ENCODE results near the gene ANKS1B.
"Not testable (repeated sequence)": the region's sequence is repeated elsewhere in the genome, so short reads cannot be mapped to it uniquely, and the experiment has no call there.

ANKS1B gene

DNA sequence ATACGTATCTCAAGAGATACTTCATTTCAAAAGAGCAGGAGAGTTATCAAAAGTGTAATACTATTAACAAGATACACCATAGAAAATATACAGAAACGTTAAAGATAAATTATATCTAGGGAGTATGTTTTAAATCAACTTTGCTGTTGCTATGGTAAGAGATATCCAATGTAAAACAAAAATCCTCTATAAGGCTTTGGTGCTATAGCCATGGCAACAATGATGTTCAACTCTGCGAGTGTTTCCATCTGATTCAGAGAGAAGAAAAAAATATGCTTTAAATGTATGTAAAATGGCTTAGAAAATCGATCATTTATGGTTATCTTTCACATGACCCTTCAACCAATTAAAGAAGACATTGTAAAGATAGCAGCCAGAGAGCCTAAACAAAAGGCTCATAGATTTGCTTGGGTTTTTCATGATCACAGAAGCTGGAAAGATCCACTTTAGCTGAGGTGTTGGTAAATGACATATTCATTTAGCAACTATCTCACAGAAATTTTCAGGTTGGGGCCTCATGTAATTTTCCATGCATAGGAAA is 724.2 kb downstream of the ANKS1B start:
- Histone ChIP-seq H3K4me3 (ENCODE audit: low read length) (no peak overlapping the region), H3K9me3 (ENCODE audit: control insufficient read depth, low read length) (no peaks in the 10 kb centered on the region), H3K9ac (ENCODE audit: low read length) (no peak overlapping the region), H3K36me3 (ENCODE audit: control insufficient read depth, insufficient read depth, low read length) (no peaks in the 10 kb centered on the region), H3K4me1 (ENCODE audit: control insufficient read depth, insufficient read depth, low read length) (no peaks in the 10 kb centered on the region), H3K27me3 (ENCODE audit: control insufficient read depth, insufficient read depth, low read length) (no peaks in the 10 kb centered on the region)

DNA sequence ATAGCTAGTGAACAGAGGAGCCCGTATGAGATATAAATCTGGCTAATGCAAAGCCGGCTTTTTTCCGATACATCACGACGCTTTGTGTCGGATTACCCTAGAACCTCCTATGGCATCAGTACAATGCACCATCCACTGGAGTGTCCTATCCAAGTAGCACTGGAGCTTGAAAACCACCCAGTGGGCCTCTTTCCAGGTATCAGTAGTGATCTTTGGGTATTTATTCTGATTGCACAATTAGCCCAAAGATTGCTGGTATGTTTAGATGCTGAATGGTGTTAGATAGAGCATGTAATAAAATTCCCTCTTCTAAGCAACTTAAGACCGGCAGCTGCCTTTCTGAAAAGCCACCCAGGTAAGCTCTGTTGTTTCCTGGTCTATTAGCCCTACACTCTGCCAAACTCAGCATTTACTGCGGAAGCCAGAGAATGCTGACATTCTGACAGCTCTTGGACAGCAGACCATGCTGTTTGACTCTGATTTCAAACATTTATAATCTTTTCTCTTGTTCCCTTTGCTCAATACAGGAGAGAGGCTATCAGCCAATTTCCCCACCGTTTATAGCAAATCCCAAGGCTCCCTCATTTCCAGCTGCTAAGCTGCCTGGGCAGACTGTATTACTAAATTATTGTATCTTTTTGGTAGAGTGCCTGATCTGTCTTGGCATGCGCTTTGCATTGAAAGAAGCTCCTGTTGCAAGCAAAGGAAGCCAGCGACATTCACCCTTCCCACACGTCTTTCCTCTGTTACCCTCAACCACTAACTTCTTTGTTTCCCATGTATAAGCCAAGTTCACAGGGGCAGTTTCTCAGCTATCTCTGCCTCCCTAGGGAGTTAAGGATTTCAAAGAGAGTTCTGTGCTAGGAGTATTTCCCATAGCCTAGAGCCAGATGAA is 725.4 kb downstream of the ANKS1B start:
- H3K9ac ChIP-seq (ENCODE audit: low read length) = no peak overlapping the region
- no peaks in the 10 kb centered on the region for H3K27me3 ChIP-seq (ENCODE audit: control insufficient read depth, insufficient read depth, low read length)
- H3K4me3 ChIP-seq (ENCODE audit: low read length) = no peak overlapping the region
- no peaks in the 10 kb centered on the region for H3K36me3 ChIP-seq (ENCODE audit: control insufficient read depth, insufficient read depth, low read length)
- H3K4me1 ChIP-seq (ENCODE audit: control insufficient read depth, insufficient read depth, low read length) = no peaks in the 10 kb centered on the region
- H3K9me3 ChIP-seq (ENCODE audit: control insufficient read depth, low read length) = no peaks in the 10 kb centered on the region

DNA sequence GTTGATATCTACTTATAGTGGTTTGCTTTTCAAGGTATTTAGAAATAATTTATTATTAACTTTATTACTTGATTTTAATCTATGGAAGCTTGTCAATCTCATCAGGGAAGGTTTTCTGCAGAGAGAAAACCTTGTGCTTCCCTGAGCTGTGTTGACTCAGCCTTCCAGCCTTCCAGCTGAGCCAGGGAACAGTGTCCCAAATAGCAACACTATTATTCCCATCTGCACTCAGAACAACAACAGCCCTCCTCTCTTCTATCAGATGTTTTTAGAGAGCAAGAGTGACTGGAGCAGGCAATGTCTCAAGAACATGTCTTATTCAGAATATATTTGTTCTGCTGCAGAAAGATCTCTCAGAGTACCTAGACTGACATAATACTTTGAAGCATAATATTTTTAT is 727.1 kb downstream of the ANKS1B start:
- no peak overlapping the region for H3K9ac ChIP-seq (ENCODE audit: low read length)
- no peaks in the 10 kb centered on the region for H3K4me1 ChIP-seq (ENCODE audit: control insufficient read depth, insufficient read depth, low read length)
- no peaks in the 10 kb centered on the region for H3K27me3 ChIP-seq (ENCODE audit: control insufficient read depth, insufficient read depth, low read length)
- H3K36me3 ChIP-seq (ENCODE audit: control insufficient read depth, insufficient read depth, low read length) = no peaks in the 10 kb centered on the region
- H3K9me3 ChIP-seq (ENCODE audit: control insufficient read depth, low read length) = no peaks in the 10 kb centered on the region
- no peak overlapping the region for H3K4me3 ChIP-seq (ENCODE audit: low read length)

- no peak overlapping the region for H3K9ac ChIP-seq (ENCODE audit: low read length)
- H3K36me3 ChIP-seq (ENCODE audit: control insufficient read depth, insufficient read depth, low read length) = no peaks in the 10 kb centered on the region
- no peaks in the 10 kb centered on the region for H3K27me3 ChIP-seq (ENCODE audit: control insufficient read depth, insufficient read depth, low read length)
- no peak overlapping the region for H3K4me3 ChIP-seq (ENCODE audit: low read length)
- no peaks in the 10 kb centered on the region for H3K4me1 ChIP-seq (ENCODE audit: control insufficient read depth, insufficient read depth, low read length)
- no peaks in the 10 kb centered on the region for H3K9me3 ChIP-seq (ENCODE audit: control insufficient read depth, low read length)
These were observed 731.7 kb downstream of the ANKS1B start for GRCh38 chr12:99253068-99253467.

GRCh38 chr12:99250091-99250490 is 734.6 kb downstream of the ANKS1B start:
- H3K9ac ChIP-seq (ENCODE audit: low read length) = no peak overlapping the region
- no peaks in the 10 kb centered on the region for H3K4me1 ChIP-seq (ENCODE audit: control insufficient read depth, insufficient read depth, low read length)
- no peaks in the 10 kb centered on the region for H3K27me3 ChIP-seq (ENCODE audit: control insufficient read depth, insufficient read depth, low read length)
- H3K4me3 ChIP-seq (ENCODE audit: low read length) = no peak overlapping the region
- no peaks in the 10 kb centered on the region for H3K36me3 ChIP-seq (ENCODE audit: control insufficient read depth, insufficient read depth, low read length)
- H3K9me3 ChIP-seq (ENCODE audit: control insufficient read depth, low read length) = no peaks in the 10 kb centered on the region

- Histone ChIP-seq H3K4me1 (ENCODE audit: control insufficient read depth, insufficient read depth, low read length) (no peaks in the 10 kb centered on the region), H3K27me3 (ENCODE audit: control insufficient read depth, insufficient read depth, low read length) (no peaks in the 10 kb centered on the region), H3K9ac (ENCODE audit: low read length) (no peak overlapping the region), H3K4me3 (ENCODE audit: low read length) (no peak overlapping the region), H3K36me3 (ENCODE audit: control insufficient read depth, insufficient read depth, low read length) (no peaks in the 10 kb centered on the region), H3K9me3 (ENCODE audit: control insufficient read depth, low read length) (no peaks in the 10 kb centered on the region)
These were observed 735.2 kb downstream of the ANKS1B start for GRCh38 chr12:99249543-99249942.

DNA sequence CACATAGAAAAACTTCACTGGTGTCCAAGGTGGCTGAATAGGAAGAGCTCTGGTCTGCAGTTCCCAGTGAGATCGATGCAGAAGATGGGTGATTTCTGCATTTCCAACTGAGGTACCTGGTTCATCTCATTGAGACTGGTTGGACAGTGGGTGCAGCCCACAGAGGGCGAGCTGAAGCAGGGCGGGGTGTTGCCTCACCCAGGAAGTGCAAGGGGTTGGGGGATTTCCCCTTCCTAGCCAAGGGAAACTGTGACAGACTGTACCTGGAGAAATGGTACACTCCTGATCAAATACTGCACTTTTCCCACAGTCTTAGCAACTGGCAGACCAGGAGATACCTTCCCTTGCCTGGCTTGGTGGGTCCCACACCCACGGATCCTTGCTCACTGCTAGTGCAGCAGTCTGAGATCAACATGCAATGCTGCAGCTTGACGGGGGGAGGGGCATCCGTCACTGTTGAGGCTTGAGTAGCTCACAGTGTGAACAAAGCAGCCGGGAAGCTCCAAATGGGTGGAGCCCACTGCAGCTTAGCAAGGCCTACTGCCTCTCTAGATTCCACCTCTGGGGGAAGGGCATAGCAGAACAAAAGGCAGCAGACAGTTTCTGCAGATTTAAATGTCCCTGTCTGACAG is 746.7 kb downstream of the ANKS1B start:
- H3K4me3 ChIP-seq (ENCODE audit: low read length); H3K9me3 ChIP-seq (ENCODE audit: control insufficient read depth, low read length); H3K36me3 ChIP-seq (ENCODE audit: control insufficient read depth, insufficient read depth, low read length); H3K4me1 ChIP-seq (ENCODE audit: control insufficient read depth, insufficient read depth, low read length); H3K27me3 ChIP-seq (ENCODE audit: control insufficient read depth, insufficient read depth, low read length); H3K9ac ChIP-seq (ENCODE audit: low read length): not testable (repeated sequence)

DNA sequence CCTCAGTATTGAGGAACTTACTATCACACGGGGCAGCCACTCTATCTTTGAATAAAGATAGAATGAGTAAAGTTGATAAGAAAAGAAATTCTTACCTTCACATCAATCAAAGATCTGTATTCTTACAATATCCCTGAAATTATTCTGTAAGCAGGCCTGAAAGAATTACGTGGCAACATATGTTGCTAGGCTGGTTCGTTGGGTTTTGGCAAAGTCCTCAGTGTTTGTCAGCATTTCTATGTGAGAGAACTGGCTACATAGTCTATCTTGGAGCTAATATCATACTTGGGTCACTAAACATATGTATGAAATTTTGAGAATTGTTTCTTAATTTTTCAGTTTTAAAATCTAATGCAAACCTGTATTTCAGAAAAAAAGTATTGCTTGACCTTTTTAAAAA is 749.4 kb downstream of the ANKS1B start:
- Histone ChIP-seq H3K9me3 (ENCODE audit: control insufficient read depth, low read length) (no peaks in the 10 kb centered on the region), H3K4me3 (ENCODE audit: low read length) (no peak overlapping the region)

GRCh38 chr12:99234702-99235101 is 750.0 kb downstream of the ANKS1B start:
- H3K27me3 ChIP-seq (ENCODE audit: control insufficient read depth, insufficient read depth, low read length) = no peaks in the 10 kb centered on the region
- H3K4me3 ChIP-seq (ENCODE audit: low read length) = no peak overlapping the region

More for the DNA sequence above, 749.4 kb downstream of the ANKS1B start:
- Histone ChIP-seq H3K9ac (ENCODE audit: low read length) (no peak overlapping the region), H3K4me1 (ENCODE audit: control insufficient read depth, insufficient read depth, low read length) (no peaks in the 10 kb centered on the region), H3K36me3 (ENCODE audit: control insufficient read depth, insufficient read depth, low read length) (no peaks in the 10 kb centered on the region), H3K27me3 (ENCODE audit: control insufficient read depth, insufficient read depth, low read length) (no peaks in the 10 kb centered on the region)

DNA sequence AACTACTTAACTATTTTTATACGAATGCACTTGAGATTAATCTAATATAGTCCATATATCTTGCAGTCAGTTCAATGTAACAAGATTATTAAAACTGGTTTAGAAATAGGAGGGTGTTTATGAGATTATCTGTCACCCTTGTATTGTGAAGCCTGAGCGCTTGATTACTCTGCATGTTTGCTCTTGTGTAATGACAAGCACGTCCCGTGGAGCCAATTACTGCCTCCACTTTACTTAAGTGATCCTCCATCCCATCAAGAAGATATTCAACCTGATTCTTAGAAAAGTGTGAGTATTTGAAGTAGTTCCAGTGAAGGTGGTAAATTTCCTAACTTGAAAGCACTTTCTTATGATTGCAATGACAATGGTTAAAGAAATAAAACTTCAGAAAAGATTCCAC is 752.4 kb downstream of the ANKS1B start:
- H3K4me3 ChIP-seq (ENCODE audit: low read length) = no peak overlapping the region
- no peaks in the 10 kb centered on the region for H3K27me3 ChIP-seq (ENCODE audit: control insufficient read depth, insufficient read depth, low read length)
- H3K9me3 ChIP-seq (ENCODE audit: control insufficient read depth, low read length) = no peaks in the 10 kb centered on the region
- no peak overlapping the region for H3K9ac ChIP-seq (ENCODE audit: low read length)
- H3K4me1 ChIP-seq (ENCODE audit: control insufficient read depth, insufficient read depth, low read length) = no peaks in the 10 kb centered on the region
- H3K36me3 ChIP-seq (ENCODE audit: control insufficient read depth, insufficient read depth, low read length) = no peaks in the 10 kb centered on the region

More at GRCh38 chr12:99234702-99235101, 750.0 kb downstream of the ANKS1B start:
- no peaks in the 10 kb centered on the region for H3K4me1 ChIP-seq (ENCODE audit: control insufficient read depth, insufficient read depth, low read length)
- no peaks in the 10 kb centered on the region for H3K9me3 ChIP-seq (ENCODE audit: control insufficient read depth, low read length)
- no peaks in the 10 kb centered on the region for H3K36me3 ChIP-seq (ENCODE audit: control insufficient read depth, insufficient read depth, low read length)
- no peak overlapping the region for H3K9ac ChIP-seq (ENCODE audit: low read length)

DNA sequence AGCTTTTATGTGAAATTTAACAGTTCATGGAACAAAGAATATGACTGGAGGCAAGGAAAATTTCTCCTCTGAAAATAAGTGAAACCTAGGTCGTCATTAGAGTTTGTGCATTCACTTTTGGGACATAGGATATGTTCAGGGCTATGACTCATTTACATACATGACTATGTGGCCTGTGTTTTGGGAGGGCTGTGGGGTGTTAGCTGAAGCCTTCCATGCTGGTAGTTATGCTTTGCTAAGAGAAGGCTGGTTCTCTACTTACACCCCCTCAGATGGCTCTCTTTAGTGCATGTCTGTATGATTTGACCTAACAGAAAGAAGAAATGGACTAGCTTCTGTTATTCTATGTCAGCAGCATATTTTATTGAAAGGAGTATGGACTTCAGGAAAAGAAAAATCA is 753.7 kb downstream of the ANKS1B start:
- Histone ChIP-seq H3K9ac (ENCODE audit: low read length) (no peak overlapping the region), H3K4me1 (ENCODE audit: control insufficient read depth, insufficient read depth, low read length) (no peaks in the 10 kb centered on the region), H3K27me3 (ENCODE audit: control insufficient read depth, insufficient read depth, low read length) (no peaks in the 10 kb centered on the region)

GRCh38 chr12:99224237-99224636 is 760.5 kb downstream of the ANKS1B start:
- H3K9ac ChIP-seq (ENCODE audit: low read length) = no peak overlapping the region
- H3K36me3 ChIP-seq (ENCODE audit: control insufficient read depth, insufficient read depth, low read length) = no peaks in the 10 kb centered on the region
- no peaks in the 10 kb centered on the region for H3K9me3 ChIP-seq (ENCODE audit: control insufficient read depth, low read length)

More for the DNA sequence above, 753.7 kb downstream of the ANKS1B start:
- no peak overlapping the region for H3K4me3 ChIP-seq (ENCODE audit: low read length)
- no peaks in the 10 kb centered on the region for H3K9me3 ChIP-seq (ENCODE audit: control insufficient read depth, low read length)
- no peaks in the 10 kb centered on the region for H3K36me3 ChIP-seq (ENCODE audit: control insufficient read depth, insufficient read depth, low read length)

More at GRCh38 chr12:99224237-99224636, 760.5 kb downstream of the ANKS1B start:
- Histone ChIP-seq H3K27me3 (ENCODE audit: control insufficient read depth, insufficient read depth, low read length) (no peaks in the 10 kb centered on the region), H3K4me3 (ENCODE audit: low read length) (no peak overlapping the region), H3K4me1 (ENCODE audit: control insufficient read depth, insufficient read depth, low read length) (no peaks in the 10 kb centered on the region)
